ENCODE data around the gene CARMIL3. TPM values are rescaled to one million over a fixed set of nuclear protein-coding genes. Genes with fewer than 3 reads are reported as not detected.

CARMIL3 gene, protein sequence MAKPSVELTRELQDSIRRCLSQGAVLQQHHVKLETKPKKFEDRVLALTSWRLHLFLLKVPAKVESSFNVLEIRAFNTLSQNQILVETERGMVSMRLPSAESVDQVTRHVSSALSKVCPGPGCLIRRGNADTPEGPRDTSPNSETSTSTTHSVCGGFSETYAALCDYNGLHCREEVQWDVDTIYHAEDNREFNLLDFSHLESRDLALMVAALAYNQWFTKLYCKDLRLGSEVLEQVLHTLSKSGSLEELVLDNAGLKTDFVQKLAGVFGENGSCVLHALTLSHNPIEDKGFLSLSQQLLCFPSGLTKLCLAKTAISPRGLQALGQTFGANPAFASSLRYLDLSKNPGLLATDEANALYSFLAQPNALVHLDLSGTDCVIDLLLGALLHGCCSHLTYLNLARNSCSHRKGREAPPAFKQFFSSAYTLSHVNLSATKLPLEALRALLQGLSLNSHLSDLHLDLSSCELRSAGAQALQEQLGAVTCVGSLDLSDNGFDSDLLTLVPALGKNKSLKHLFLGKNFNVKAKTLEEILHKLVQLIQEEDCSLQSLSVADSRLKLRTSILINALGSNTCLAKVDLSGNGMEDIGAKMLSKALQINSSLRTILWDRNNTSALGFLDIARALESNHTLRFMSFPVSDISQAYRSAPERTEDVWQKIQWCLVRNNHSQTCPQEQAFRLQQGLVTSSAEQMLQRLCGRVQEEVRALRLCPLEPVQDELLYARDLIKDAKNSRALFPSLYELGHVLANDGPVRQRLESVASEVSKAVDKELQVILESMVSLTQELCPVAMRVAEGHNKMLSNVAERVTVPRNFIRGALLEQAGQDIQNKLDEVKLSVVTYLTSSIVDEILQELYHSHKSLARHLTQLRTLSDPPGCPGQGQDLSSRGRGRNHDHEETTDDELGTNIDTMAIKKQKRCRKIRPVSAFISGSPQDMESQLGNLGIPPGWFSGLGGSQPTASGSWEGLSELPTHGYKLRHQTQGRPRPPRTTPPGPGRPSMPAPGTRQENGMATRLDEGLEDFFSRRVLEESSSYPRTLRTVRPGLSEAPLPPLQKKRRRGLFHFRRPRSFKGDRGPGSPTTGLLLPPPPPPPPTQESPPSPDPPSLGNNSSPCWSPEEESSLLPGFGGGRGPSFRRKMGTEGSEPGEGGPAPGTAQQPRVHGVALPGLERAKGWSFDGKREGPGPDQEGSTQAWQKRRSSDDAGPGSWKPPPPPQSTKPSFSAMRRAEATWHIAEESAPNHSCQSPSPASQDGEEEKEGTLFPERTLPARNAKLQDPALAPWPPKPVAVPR (N-terminal part only)
- under 0.01 TPM in 2 replicates for total RNA-seq

DNA sequence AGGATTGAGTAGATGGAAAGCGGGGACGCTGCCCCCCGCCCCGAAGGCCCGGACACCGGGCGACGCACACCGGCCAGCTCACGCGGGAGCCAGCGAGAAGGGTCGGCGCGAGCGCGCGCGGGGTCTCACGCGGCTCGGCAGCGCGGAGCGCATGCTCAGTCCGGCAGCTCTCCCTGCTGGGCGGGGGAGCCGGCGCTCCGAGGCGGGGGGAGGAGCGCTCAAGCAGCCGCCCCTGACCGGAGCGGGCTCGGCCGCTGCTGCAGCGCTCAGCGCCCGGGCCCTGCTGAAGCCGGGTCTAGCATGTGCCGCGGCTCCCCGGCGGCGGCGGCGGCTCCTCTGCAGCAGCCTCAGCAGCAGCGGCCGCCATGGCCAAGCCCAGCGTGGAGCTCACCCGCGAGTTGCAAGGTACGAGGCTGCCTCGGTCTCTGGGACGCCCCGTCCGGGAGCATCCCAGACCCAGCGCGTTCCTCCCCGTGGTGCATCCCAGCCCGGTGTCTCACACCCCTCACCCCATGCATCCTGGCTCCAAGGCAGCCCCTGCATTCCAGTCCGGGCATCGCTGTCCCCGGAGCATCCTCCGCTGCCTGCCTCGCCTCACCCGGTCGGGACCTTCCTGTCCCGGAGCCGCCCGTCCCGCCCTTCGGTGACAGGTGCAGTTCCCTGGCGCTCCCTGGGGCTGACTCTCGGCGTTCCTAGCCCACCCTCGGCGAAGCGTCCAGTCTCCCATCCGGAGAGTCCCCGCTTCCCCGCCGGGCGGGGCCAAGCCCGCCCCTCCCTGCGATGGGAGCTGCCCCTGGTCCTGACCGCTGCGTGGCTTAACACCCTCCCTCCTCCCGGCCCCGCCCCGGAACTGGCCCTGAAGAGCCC is at the start of gene CARMIL3:
Gene CARMIL3, plus strand, starts transcription at position 221 of the 867 bp plus-strand sequence. Its CDS starts 145 bp downstream, at position 366.

DNA sequence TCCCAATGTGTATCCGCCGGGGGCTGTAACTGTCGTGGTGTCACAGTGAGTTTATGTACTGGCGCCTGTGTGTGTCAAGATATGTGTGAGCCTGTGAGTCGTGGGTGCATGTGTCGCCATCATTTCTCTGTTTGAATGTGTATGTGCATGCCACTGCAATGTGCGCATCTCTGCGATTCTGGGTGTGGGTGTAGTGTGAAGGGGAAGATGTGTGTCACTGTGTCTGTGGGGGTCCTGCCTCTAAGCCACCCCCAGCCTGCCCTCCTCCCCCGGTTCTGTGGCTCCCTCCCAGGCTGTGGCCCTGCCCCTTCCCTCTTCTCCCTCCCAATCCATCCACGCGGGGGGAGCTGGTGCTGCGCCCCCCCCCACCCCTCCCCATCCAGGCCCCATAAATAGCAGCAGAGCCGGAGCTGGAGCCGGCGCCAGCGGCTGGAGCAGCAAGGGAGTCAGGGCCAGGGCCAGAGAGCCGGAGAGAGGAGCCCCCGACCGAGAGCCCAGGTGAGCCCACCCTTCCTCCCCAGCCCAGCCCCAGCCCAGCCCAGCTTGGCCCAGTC is 19.4 kb downstream of the CARMIL3 start, which contains the start of gene CPNE6:
Gene CPNE6, plus strand, starts transcription at position 419 of the 554 bp plus-strand sequence. CDS start 1,375 bp downstream, outside the sequence.

DNA sequence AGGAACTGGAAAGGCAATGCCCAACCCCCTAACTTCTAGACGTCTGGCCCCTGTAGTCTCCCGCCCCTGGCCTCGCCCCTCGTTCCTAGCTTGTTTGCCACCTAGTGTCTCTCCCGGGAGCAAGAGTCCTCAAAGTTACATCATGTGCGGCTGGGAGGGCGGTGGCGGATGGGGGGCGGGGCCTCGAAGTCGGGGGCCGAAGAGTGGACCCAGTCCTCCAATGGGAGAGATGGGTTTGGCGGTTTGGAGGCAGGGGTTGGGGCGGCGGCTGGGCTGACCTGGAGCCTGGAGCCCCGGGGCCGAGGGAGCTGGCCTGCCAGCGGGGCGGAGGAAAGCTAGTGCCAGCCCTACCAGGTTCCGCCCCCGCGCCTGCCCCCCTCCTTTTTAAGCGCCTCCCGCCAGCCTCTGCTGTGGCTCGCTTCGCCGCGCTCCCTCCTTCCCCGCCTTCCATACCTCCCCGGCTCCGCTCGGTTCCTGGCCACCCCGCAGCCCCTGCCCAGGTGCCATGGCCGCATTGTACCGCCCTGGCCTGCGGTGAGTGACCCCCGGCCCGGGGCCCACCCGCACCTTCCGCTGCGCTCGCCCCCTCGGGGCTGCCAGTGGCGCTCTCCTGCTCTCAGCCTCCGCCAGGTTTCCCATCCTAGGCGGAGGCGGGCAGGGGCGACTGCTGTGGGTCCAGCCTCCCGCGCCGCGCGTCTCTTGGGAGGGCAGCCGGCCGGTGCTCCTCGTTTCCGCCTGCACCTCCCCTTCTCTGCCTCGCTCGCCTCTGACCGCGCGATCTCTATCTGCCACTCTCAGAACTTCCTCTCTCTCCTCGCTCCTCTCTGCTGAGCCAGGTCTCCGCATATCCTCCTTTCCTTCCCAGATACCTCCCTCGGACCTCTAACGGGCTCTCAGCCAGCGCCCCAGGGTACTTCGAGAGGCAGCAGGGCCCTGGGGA is 42.4 kb downstream of the CARMIL3 start, which contains the start of gene PCK2:
Gene PCK2, plus strand, starts transcription at position 411 of the 940 bp plus-strand sequence. Its CDS starts 95 bp downstream, at position 506.

DNA sequence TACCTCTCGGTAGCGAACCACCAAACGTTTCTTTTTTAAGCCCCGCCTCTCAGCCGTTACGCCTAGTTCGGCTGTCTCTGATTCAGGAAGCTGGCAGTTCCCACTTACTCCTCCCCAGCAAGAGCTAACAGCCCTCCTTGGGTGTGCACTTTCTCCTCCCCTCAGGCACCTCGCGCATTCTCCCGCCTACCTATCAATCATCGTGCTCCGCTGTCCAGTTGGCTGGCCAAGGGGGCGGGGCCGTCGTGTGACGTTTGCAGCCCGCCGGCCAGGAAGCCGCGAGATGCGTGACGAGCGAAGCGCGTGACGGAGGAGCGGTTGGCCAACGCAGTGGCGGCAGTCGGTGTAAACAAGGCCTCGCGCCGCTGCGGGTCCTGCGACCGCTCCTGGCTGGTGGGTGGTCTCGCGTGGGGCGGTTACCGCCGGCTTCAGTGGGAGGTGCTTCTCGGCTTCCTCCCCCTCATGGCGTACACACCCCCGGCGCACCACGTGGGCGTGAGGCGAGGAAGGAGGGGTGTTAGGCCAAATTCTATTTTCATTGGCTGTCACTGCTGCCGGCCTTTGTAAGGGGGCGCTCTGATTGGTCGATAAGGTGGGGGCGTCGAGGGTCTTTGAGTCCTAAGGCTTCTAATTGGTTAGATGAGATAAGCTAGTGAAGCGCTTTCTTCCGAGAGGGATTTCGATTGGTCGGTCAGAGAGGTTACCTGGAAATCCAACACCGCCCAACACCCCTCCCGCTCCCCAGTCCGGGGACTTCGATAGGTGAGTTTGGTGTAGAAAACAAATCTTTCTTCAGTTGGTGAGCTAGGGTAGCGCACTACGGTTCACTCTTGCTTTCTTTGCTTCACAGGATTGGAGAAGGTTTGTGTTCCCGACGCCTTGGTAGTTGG is 63.0 kb downstream of the CARMIL3 start, which contains the start of the genes DCAF11 and NRL:
Gene DCAF11, plus strand, starts transcription at position 246 of the 890 bp plus-strand sequence. CDS start 818 bp downstream, outside the sequence.
Gene NRL, minus strand, starts transcription at position 418 of the 890 bp plus-strand sequence. CDS start 32,101 bp downstream, outside the sequence.

Other genes starting within 250 kb of the CARMIL3 start
- gene DHRS4, start 98.2 kb upstream of the CARMIL3 start, total RNA-seq = 41.6 and 45.1 TPM in 2 replicates
- 9.4 and 12.6 TPM in 2 replicates for gene DHRS4L2, start 63.1 kb upstream of the CARMIL3 start, total RNA-seq
- gene CPNE6, start 19.6 kb downstream of the CARMIL3 start, total RNA-seq = not detected in 2 replicates
- gene PCK2, start 42.3 kb downstream of the CARMIL3 start, total RNA-seq = 20.4 and 23.9 TPM in 2 replicates
- gene DCAF11, start 62.8 kb downstream of the CARMIL3 start, total RNA-seq = 88.3 and 88.7 TPM in 2 replicates
- 1.6 and 2.0 TPM in 2 replicates for gene NRL, start 62.9 kb downstream of the CARMIL3 start, total RNA-seq
- 0.39 and 1.7 TPM in 2 replicates for gene FITM1, start 78.7 kb downstream of the CARMIL3 start, total RNA-seq
- gene PSME1, start 84.2 kb downstream of the CARMIL3 start, total RNA-seq = 22.4 and 72.6 TPM in 2 replicates
- 11.4 and 13.6 TPM in 2 replicates for gene EMC9, start 89.6 kb downstream of the CARMIL3 start, total RNA-seq
- 32.6 and 48.4 TPM in 2 replicates for gene PSME2, start 94.6 kb downstream of the CARMIL3 start, total RNA-seq
- 75.4 and 87.3 TPM in 2 replicates for gene RNF31, start 95.5 kb downstream of the CARMIL3 start, total RNA-seq
- 42.4 and 46.6 TPM in 2 replicates for gene IRF9, start 109.3 kb downstream of the CARMIL3 start, total RNA-seq
- 14.2 and 15.7 TPM in 2 replicates for gene REC8, start 120.1 kb downstream of the CARMIL3 start, total RNA-seq
- gene IPO4, start 136.8 kb downstream of the CARMIL3 start, total RNA-seq = 20.4 and 36.2 TPM in 2 replicates
- 73.8 and 74.5 TPM in 2 replicates for gene TM9SF1, start 143.4 kb downstream of the CARMIL3 start, total RNA-seq
- gene TSSK4, start 153.7 kb downstream of the CARMIL3 start, total RNA-seq = 0.54 TPM in 1 of 2 replicates, not detected in the other
- gene CHMP4A, start 161.5 kb downstream of the CARMIL3 start, total RNA-seq = 20.5 and 22.0 TPM in 2 replicates
- gene MDP1, start 164.1 kb downstream of the CARMIL3 start, total RNA-seq = 15.3 and 15.6 TPM in 2 replicates
- gene NEDD8, start 180.4 kb downstream of the CARMIL3 start, total RNA-seq = 99.8 and 112 TPM in 2 replicates
- 79.6 and 117 TPM in 2 replicates for gene GMPR2, start 180.9 kb downstream of the CARMIL3 start, total RNA-seq
- 57.4 and 70.3 TPM in 2 replicates for gene TINF2, start 190.6 kb downstream of the CARMIL3 start, total RNA-seq
- gene TGM1, start 211.2 kb downstream of the CARMIL3 start, total RNA-seq = 33.4 and 35.4 TPM in 2 replicates
- 51.1 and 51.4 TPM in 2 replicates for gene RABGGTA, start 219.6 kb downstream of the CARMIL3 start, total RNA-seq
- gene DHRS1, start 247.8 kb downstream of the CARMIL3 start, total RNA-seq = 27.1 and 27.9 TPM in 2 replicates
- gene NOP9, start 247.8 kb downstream of the CARMIL3 start, total RNA-seq = 20.4 and 30.3 TPM in 2 replicates